Activated T-helper 2 cell treated with anti-CD3 and anti-CD28 coated beads, Interferon-gamma antibody, Interleukin-2, Interleukin-4, amounts not matched to agents 10 μg/mL and 5 μg/mL and 100 μg/mL, durations not matched to agents 14 hours and 24 hours and 36 hours (primary cell): ENCODE measurements around the gene C2CD2. TPM values are rescaled to one million over a fixed set of nuclear protein-coding genes. Genes with fewer than 3 reads are reported as not detected.

ENCODE experiments used
- DNase-seq: peaks from one replicate; pipeline ENCODE4 v3.0.0; 2021; ENCODE audit warnings: low spot score
- H3K27ac Mint-ChIP-seq: one replicate; pipeline ENCODE4 v1.8.0; 2021; ENCODE audit warnings: mixed read lengths
- H3K27me3 Mint-ChIP-seq: one replicate; pipeline ENCODE4 v1.8.0; 2021; ENCODE audit warnings: low read depth, mixed read lengths
- H3K36me3 Mint-ChIP-seq: one replicate; pipeline ENCODE4 v1.8.0; 2021; ENCODE audit warnings: low read depth, mixed read lengths
- H3K4me1 Mint-ChIP-seq: one replicate; pipeline ENCODE4 v1.8.0; 2021; ENCODE audit warnings: low read depth, mixed read lengths
- H3K4me3 Mint-ChIP-seq: one replicate; pipeline ENCODE4 v1.8.0; 2021; ENCODE audit warnings: low read depth, mild to moderate bottlenecking, moderate library complexity, mixed read lengths
- H3K9me3 Mint-ChIP-seq: one replicate; pipeline ENCODE4 v1.8.0; 2021; ENCODE audit warnings: mixed read lengths
- intact Hi-C: fragments of 100-400 bp; cut with micrococcal nuclease; formaldehyde crosslinking; loops from one replicate; pipeline ENCODE4 v1.15.1; 2023
- total RNA-seq: library from RNA; stranded (reverse); gene quantifications from 2 replicates; pipeline ENCODE4 v1.2.3, GENCODE V29; 2022

Gene C2CD2
- total RNA-seq, 1 donor from 2014 or later, result 8.6 TPM

DNA sequence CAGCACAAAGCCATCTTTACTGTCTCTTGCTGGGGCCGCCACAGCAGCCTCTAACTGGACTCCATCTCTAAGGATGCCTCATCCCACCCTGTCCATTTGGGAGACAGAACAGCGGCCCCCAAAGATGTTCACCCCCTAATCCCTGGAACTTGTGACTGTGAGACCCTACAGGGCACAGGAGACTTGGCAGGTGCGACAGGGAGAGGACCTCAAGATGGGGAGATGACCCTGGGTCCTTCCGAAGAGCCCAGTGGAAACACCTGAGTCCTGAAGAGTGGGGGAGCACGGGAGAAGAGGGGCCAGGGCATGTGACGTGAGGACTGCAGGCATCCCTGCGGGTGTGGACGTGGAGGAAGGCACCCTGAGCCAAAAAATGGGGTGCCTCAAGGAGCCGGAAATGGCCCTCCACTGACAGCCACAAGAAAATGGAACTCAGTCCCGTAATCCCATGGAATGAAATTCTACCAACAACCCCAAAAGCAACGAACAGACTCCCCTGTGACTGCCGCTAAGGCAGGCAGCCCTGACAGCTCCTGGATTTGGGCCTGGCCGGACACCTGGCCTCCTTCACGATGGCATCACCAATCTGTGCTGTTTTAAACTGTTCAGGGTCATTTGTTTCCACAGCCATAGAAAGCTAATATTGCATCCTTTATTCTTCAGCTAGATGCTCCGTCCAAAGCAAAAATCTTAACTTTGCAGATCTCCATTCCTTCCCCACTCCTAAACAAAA is 34.0 kb downstream of the C2CD2 start:
- no peak for DNase-seq

DNA sequence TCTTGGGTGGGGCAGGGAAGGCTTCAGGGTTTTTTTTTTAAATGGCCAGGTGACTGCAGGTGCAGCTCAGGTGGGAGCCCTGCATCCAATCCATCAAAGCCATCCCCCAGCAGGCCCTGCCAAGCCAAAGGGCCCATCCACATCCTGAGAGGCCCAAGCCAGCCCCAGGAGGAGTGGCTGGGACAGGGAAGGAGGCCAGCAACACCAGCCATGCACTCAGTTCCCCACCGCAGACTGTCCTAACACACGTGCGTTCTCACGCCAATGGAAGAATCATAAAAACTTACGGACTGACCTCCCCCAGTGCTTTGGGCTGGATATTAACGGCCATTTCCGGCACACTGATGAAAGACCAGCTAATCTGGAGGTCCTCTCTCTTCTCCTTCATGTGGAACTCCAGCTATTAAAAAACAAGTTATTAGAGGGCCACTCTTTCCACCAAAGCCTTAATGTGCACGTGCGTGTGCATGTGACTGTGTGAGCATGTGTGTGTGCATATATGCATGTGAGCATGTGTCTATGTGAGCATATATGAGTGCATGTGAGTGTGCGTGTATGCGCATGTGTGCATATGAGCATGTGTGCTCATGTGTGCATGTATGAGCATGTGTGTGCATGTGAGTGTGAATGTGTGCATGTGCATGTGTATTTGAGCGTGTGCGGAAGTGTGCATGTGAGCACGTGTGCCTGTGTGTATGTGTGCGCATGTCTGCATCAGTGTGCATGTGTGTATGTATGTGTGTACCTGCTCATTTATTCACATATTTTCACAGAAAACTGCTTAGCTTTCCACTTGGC is 35.1 kb downstream of the C2CD2 start:
- Mint-ChIP-seq H3K36me3 (peaks cover 23% of the 10 kb centered on the region), H3K27me3 (no peaks in the 10 kb centered on the region), H3K4me1 (peaks cover 14% of the 10 kb centered on the region), H3K4me3 (no peak overlapping the region), H3K9me3 (no peaks in the 10 kb centered on the region), H3K27ac (no peak overlapping the region)
- intact Hi-C loops, result no loop called here
- DNase-seq, result no peak

More for the DNA sequence above, 34.0 kb downstream of the C2CD2 start:
- Mint-ChIP-seq H3K27ac (no peak overlapping the region), H3K4me3 (no peak overlapping the region), H3K27me3 (no peaks in the 10 kb centered on the region), H3K36me3 (peaks cover 21% of the 10 kb centered on the region), H3K9me3 (no peaks in the 10 kb centered on the region), H3K4me1 (peaks cover 22% of the 10 kb centered on the region)
- intact Hi-C loops, result no loop called here

- intact Hi-C loops, result no loop called here
- H3K4me3 Mint-ChIP-seq, result no peak overlapping the region
- no peaks in the 10 kb centered on the region for H3K9me3 Mint-ChIP-seq
- H3K27ac Mint-ChIP-seq, result no peak overlapping the region
- DNase-seq, result no peak
- no peaks in the 10 kb centered on the region for H3K27me3 Mint-ChIP-seq
- H3K36me3 Mint-ChIP-seq, result peaks cover 28% of the 10 kb centered on the region
- peaks cover 6% of the 10 kb centered on the region for H3K4me1 Mint-ChIP-seq
Measured at GRCh38 chr21:41917531-41917930, 36.3 kb downstream of the C2CD2 start.

- Mint-ChIP-seq H3K4me1 (peaks cover 6% of the 10 kb centered on the region), H3K36me3 (peaks cover 30% of the 10 kb centered on the region), H3K27me3 (no peaks in the 10 kb centered on the region), H3K4me3 (no peak overlapping the region), H3K27ac (no peak overlapping the region), H3K9me3 (no peaks in the 10 kb centered on the region)
- DNase-seq, result no peak
- intact Hi-C loops, result no loop called here
Measured at GRCh38 chr21:41916888-41917433, 36.9 kb downstream of the C2CD2 start.

DNA sequence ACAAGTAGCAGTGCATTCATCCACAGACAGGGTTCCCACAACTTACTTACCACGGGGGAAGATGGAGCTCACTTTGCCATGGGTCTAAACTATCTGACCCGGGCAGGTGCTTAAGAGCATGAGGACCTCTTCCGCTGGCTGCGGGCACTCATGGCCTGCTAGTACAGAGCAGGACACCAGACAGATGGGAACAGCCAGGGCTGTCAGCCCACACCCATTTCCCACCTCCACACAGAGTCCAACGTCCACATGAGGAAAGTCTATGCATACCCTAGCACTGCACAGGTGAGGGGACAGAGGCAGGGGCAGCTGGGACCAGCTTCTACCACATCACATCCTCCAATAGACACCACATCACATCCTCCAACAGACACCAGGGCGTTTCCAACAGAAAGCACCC is 38.9 kb downstream of the C2CD2 start:
- Mint-ChIP-seq H3K4me1 (no peaks in the 10 kb centered on the region), H3K9me3 (no peaks in the 10 kb centered on the region), H3K27me3 (no peaks in the 10 kb centered on the region), H3K4me3 (no peak overlapping the region), H3K27ac (no peak overlapping the region), H3K36me3 (peaks cover 32% of the 10 kb centered on the region)
- no peak for DNase-seq
- intact Hi-C loops, result no loop called here

GRCh38 chr21:41914358-41914757 is 39.5 kb downstream of the C2CD2 start:
- Mint-ChIP-seq H3K4me1 (no peaks in the 10 kb centered on the region), H3K9me3 (no peaks in the 10 kb centered on the region), H3K36me3 (peaks cover 32% of the 10 kb centered on the region), H3K4me3 (no peak overlapping the region), H3K27me3 (no peaks in the 10 kb centered on the region), H3K27ac (no peak overlapping the region)
- no peak for DNase-seq
- intact Hi-C loops, result no loop called here

DNA sequence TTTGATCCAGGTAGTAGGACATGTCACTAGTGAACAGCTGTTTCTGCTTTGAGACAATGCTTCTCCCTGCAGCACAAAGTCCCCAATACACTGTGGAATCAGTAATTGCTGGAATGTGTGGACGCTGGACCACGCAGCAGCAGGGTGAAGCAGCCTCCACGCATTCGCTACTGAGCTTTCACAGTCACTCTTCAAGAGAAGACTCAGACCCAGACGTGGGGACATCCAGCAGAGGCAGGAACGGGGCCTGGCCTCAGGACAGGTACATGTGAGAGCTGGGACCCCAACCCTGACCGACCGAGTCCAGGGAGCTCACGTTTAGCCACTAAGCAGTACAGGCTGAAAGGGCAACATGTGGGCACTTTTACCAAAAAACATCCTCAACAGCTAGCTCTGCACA is 40.6 kb downstream of the C2CD2 start:
- intact Hi-C loops, result no loop called here
- no peaks in the 10 kb centered on the region for H3K27me3 Mint-ChIP-seq
- DNase-seq, result no peak
- no peaks in the 10 kb centered on the region for H3K4me1 Mint-ChIP-seq
- H3K36me3 Mint-ChIP-seq, result peaks cover 32% of the 10 kb centered on the region
- no peak overlapping the region for H3K27ac Mint-ChIP-seq
- H3K9me3 Mint-ChIP-seq, result no peaks in the 10 kb centered on the region
- H3K4me3 Mint-ChIP-seq, result no peak overlapping the region

- Mint-ChIP-seq H3K4me3 (no peak overlapping the region), H3K27ac (no peak overlapping the region), H3K27me3 (no peaks in the 10 kb centered on the region), H3K9me3 (no peaks in the 10 kb centered on the region), H3K4me1 (no peaks in the 10 kb centered on the region), H3K36me3 (peaks cover 9% of the 10 kb centered on the region)
- intact Hi-C loops, result no loop called here
- no peak for DNase-seq
Measured at GRCh38 chr21:41908829-41909228, 45.0 kb downstream of the C2CD2 start.

GRCh38 chr21:41907496-41908258 is 46.1 kb downstream of the C2CD2 start:
- Mint-ChIP-seq H3K36me3 (peaks cover 4% of the 10 kb centered on the region), H3K27ac (no peak overlapping the region), H3K4me1 (no peaks in the 10 kb centered on the region), H3K27me3 (no peaks in the 10 kb centered on the region), H3K9me3 (no peaks in the 10 kb centered on the region), H3K4me3 (no peak overlapping the region)
- DNase-seq, result no peak
- intact Hi-C loops, result no loop called here

DNA sequence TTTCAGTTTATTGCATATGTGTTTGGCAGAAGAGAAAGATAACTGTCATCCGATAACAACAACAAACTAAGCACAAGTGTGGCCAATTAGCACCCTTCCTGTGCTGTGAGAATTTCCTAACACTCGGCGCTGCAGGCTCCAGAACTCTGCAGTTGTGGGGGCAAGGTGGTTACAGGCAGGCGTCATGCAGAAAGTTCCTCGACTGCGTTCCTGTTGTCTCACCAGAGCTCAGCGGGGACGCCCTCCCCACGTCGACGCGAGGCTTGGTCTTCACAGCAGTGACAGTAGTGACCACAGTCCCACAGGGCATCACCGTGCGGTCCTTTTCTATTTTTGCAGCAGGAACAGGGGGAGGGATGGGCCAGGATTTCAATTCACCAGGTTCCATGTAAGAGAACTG is 47.0 kb downstream of the C2CD2 start:
- Mint-ChIP-seq H3K9me3 (no peaks in the 10 kb centered on the region), H3K27me3 (no peaks in the 10 kb centered on the region), H3K36me3 (peaks cover 7% of the 10 kb centered on the region), H3K4me3 (no peak overlapping the region), H3K4me1 (no peaks in the 10 kb centered on the region), H3K27ac (no peak overlapping the region)
- DNase-seq, result no peak
- intact Hi-C loops, result no loop called here

DNA sequence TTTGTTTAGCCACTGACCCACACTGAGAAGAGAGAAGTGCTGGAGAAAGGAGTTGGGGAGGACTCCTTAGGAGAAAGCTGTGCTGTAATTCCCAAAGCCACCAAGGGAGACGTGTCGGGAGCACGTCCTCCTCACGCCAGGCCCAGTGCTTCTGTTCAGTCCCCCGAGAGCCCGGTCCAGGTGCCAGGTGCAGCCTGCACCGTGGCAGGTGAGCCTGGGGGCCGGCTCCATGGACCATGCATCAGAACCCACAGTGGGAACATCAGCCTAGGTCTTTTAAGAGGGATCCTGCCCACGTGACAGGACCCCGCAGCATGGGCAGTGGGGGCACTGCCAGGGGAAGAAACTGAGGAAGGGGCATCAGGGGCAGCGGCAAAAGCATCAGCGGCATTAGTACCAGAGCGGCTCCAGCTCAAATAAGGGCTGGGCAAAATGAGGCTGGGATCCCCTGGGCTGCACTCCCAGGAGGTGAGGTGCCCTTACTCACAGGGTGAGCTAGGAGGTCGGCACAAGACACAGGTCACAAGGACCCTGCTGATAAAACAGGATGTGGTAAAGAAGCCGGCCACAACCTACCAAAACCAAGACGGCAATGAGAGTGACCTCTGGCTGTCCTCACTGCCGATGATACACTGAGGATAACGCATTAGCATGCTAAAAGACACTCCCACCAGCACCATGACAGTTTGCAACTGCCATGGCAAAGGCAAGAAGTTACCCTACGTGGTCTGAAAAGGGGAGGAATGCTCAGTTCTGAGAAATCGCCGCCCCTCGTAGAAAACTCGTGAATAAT is 50.1 kb downstream of the C2CD2 start:
- peaks cover 20% of the 10 kb centered on the region for H3K36me3 Mint-ChIP-seq
- intact Hi-C loops, result no loop called here
- H3K27ac Mint-ChIP-seq, result no peak overlapping the region
- H3K4me3 Mint-ChIP-seq, result no peak overlapping the region
- H3K27me3 Mint-ChIP-seq, result no peaks in the 10 kb centered on the region
- no peak for DNase-seq
- H3K4me1 Mint-ChIP-seq, result peaks cover 19% of the 10 kb centered on the region
- no peaks in the 10 kb centered on the region for H3K9me3 Mint-ChIP-seq

GRCh38 chr21:41902946-41903345 is 50.9 kb downstream of the C2CD2 start:
- H3K9me3 Mint-ChIP-seq, result no peaks in the 10 kb centered on the region
- peaks cover 20% of the 10 kb centered on the region for H3K36me3 Mint-ChIP-seq
- intact Hi-C loops, result no loop called here
- no peak for DNase-seq
- peaks cover 25% of the 10 kb centered on the region for H3K4me1 Mint-ChIP-seq
- no peak overlapping the region for H3K4me3 Mint-ChIP-seq
- no peaks in the 10 kb centered on the region for H3K27me3 Mint-ChIP-seq
- H3K27ac Mint-ChIP-seq, result no peak overlapping the region
